Stimulated activated CD8-positive, alpha-beta memory T cell treated with anti-CD3 and anti-CD28 coated beads, Interleukin-15, amount 100 ng/mL, for 1 hour (primary cell): ENCODE data around the gene RPA1.
"Not testable (repeated sequence)": the region's sequence is repeated elsewhere in the genome, so short reads cannot be mapped to it uniquely, and the experiment has no call there.

Experiments
- DNase-seq: peaks from one replicate; pipeline ENCODE4 v3.0.0-alpha.2; 2020; ENCODE audit warnings: low read depth

RPA1 gene

GRCh38 chr17:1813088-1813487, 16.7 kb upstream of the RPA1 start:
- no peak for DNase-seq

- DNase-seq: no peak
Observed at GRCh38 chr17:1820528-1821252, 9.1 kb upstream of the RPA1 start.

DNA sequence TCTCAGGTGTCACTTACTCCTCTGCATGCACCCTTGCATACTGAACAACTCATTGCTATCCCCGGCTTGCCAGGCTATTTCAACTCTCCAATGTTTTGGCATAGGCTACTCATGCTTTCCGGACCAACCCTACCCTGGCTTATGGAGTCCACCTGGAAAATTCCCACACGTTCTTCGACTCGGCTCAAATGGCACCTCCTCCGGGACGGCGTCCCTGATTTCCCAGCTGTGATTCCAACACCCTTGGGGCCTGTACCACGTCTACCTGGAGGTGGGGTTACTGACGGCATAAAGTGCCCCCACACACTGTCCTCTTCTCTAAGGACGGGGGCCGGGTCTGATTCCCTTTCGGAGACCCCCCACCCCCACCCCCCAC, 601 bp upstream of the RPA1 start:
- no peak for DNase-seq

DNA sequence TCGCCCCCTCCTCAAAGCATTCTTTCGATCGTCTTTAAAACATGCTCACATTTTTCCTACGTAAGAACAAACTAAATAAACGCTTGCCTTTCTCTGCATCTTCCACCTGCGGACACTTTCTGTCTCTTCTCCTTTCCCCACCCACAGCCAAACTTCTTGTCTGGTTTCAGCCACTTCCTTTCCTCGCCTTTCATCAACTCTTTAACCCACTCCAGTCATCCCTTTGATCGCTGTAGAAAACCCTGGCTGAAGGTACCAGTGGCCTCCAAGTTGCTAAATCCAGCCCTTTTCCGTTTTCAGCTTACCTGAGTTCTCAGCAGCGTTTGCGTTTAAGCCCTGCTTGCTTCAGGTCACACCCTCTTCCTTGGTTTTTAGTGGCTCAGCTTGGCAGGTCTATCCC, 483 bp downstream of the RPA1 start:
- DNase-seq: no peak

DNA sequence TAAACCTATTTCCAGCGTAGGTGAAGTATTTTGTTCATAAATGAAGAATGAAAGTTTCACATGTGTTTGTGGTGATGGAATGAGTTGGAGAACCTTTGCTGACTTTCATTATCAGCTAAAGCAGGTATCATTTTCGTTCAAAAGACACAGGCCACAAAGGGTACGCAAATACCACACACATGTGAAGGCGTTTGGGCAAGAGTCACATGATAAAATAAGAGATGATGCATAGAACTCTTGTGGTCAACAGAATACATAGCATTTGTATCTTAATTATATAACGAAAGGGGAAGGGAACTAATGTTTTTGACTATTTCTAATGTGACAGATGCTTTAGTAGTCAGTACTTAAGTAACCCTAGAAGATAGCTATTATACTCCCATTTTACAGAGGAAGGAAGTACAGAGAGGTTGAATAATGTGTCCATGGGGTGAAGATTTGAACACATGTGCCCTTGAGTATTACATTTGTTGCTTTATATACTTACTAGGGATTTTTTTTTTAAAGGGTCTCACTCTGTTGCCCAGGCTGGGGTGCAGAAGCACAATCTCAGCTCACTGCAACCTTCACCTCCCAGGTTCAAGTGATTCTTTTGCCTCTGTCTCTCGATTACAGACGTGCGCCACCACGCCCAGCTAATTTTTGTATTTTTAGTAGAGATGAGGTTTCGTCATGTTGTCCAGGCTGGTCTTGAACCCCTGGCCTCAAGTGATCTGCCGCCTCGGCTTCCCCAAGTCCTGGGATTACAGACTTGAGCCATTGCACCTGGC, 4.8 kb downstream of the RPA1 start:
- DNase-seq: no peak

DNA sequence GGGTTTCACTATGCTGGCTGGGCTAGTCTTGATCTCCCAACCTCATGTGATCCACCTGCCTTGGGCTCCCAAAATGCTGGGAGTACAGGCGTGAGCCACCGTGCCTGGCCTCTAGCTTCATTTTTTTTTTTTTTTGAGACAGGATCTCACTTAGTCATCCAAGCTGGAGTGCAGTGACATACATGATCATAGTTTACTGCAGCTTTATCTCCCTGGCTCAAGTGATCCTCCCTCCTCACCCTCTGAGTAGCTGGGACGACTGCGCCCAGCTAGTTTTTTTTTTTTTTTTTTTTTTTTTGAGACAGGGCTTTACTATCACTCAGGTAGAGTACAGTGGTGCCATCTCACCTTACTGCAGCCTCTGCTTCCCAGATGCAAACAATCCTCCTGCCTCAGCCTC, 9.7 kb downstream of the RPA1 start:
- no peak for DNase-seq

DNA sequence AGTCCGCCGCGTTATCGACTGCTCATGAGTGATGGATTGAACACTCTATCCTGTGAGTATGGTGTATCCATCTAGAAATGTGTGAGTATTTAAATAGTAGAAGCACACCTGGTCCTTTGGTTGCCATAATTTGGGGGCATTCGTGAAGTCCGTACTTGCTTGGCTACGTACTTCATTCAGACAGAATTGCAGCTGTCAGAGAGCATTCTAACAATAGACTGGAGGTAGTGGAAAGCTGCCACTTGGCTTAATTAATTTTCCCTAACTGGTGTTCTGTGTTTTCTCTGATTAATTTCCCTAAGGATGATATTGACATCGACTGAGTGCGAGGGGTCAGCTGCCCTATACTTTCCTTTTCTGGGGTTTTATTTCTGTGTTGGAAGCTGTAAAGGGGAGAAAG, 14.1 kb downstream of the RPA1 start:
- DNase-seq: no peak

DNA sequence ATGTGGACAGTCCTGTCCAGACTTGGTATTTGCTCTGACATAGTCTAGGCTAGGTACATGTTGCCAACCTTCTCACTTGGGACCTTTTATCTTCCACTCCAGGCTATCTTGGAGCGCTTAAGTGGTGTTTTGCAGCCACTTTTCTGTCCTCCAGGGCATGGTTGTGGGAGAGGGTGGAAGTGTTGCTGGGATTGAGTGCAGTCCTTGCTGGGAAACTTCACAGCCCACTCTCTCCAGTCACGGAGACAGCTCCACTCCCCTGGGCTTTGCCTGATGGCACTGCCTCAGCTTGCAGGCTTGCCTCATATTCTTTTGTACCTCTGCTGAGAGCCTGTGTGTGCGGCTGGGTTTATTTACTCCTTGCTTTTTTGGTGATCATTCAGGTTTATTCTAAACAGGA, 17.4 kb downstream of the RPA1 start:
- DNase-seq: no peak

DNA sequence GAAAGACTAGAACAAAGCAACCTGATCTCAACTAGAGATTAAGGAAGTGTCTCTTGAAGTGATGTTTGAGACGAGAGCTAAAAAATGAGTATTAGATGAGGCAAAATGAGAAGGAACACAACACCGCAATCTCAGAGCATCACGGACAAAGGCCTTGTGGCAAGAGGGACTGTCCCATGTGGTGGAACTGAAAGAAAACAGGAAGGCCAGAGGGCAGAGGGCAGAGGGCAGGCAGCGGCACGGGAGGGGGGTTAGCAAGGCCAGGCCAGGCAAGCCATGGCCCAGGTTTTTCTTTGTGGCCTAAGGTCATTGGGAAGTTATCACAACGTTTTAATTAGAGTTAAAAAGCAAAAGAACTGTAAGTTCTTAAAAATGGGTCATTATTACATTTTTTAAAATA, 22.5 kb downstream of the RPA1 start:
- no peak for DNase-seq

- DNase-seq: no peak
Observed at GRCh38 chr17:1853698-1854097, 23.9 kb downstream of the RPA1 start.

DNA sequence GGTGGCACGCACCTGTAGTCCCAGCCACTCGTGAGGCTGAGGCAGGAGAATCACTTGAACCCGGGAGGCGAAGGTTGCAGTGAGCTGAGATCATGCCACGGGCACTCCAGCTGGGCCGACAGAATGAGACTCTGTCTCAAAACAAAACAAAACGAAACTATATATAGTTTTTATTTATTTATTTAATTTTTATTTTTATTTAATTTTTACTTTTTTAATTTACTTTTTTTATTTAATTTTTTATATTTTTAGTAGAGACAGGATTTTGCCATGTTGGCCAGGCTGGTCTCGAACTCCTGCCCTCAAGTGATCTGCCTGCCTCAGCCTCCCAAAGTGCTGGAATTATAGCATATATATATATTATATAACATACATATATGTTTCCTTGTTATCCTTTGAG, 26.7 kb downstream of the RPA1 start:
- DNase-seq: not testable (repeated sequence)

DNA sequence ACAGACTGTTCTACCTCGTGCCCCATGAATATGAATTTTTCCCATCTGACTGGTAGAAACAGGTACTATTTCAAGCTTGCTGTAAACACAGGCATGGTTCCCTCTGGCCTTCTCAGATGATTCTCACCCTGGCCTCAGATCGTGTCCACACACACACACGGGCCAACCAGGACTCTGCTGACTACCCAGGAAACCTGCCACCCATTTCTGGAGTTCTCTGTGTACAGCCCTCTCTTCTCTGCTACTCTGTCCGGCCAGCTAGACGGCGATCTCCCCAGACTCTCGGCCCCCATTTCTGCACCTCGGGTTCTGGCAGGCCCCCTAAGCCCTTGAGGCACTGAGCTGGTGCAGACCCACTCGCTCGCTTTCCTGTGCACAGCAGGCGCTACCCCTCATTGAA, 31.2 kb downstream of the RPA1 start:
- DNase-seq: no peak

- DNase-seq: no peak
Observed at GRCh38 chr17:1861391-1862010, 31.7 kb downstream of the RPA1 start.

GRCh38 chr17:1865252-1866037, 35.6 kb downstream of the RPA1 start:
- peak; percentile 25 for DNase-seq

GRCh38 chr17:1867307-1867706, 37.5 kb downstream of the RPA1 start:
- DNase-seq: no peak

- DNase-seq: no peak
Observed at GRCh38 chr17:1868090-1868489, 38.3 kb downstream of the RPA1 start.

GRCh38 chr17:1870592-1870991, 40.8 kb downstream of the RPA1 start:
- DNase-seq: no peak

DNA sequence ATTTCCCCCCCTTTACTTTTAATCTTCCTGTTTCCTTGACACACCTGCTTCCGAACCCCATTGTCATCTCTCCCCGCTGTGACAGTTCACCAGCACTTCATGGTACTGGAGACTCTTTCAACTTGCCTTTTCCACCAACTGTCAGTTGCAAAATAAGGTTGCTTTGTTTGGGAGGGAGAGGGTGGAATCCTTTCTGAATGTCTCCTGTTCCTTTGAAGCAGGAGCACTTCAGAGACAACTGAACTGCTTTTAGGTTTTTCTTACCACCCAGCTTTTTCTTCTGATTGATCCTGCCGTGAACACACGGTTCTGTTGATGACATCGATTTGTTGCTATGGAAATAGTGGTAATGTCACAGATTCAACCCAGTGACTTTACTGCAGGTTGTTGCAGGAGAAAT, 42.0 kb downstream of the RPA1 start:
- DNase-seq: no peak

- no peak for DNase-seq
Observed at GRCh38 chr17:1872254-1872653, 42.4 kb downstream of the RPA1 start.

DNA sequence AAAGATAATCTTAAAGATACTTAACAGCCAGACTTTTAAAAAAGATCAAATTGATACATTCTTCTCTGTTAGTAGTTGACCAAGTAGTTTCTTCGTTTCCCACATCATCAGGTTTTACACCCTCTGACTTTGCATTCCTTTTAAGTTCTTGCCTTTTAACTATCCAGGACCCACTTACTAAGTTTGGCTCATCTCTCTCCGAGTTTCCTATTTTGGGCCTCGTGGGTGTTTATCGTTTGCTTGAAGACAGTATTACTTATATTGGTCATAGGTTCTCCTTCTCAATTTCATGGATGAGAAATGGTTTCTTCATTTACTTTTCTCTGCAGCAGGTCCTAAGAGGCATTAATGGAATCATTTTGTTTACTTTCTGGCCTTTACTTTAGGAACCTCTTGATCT, 43.2 kb downstream of the RPA1 start:
- no peak for DNase-seq

DNA sequence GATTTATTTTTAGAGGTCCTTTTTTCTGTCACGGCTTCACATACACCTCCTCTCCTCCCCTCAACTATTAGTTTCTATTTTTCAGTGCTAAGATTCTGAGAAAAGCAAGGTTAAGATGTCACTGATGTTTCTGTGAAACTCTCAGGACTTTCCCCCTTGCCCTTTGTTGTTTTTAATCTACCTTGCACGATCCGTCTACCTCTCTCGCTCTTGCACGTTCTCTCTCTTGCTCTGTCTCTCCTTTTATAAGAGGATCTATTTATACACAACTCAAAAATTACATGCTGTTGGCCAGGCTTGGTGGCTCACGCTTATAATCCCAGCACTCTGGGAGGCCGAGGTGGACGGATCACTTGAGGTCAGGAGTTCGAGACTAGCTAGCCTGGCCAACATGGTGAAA, 43.6 kb downstream of the RPA1 start:
- DNase-seq: no peak

- DNase-seq: no peak
Observed at GRCh38 chr17:1875597-1875996, 45.8 kb downstream of the RPA1 start.
